ENCODE data around the gene PPP1R15B. TPM values are rescaled to one million over a fixed set of nuclear protein-coding genes. Genes with fewer than 3 reads are reported as not detected.

Gene PPP1R15B
- total and polyA plus RNA-seq, 4 donors, result 14.6 to 57.0 (median 36.8) TPM

DNA sequence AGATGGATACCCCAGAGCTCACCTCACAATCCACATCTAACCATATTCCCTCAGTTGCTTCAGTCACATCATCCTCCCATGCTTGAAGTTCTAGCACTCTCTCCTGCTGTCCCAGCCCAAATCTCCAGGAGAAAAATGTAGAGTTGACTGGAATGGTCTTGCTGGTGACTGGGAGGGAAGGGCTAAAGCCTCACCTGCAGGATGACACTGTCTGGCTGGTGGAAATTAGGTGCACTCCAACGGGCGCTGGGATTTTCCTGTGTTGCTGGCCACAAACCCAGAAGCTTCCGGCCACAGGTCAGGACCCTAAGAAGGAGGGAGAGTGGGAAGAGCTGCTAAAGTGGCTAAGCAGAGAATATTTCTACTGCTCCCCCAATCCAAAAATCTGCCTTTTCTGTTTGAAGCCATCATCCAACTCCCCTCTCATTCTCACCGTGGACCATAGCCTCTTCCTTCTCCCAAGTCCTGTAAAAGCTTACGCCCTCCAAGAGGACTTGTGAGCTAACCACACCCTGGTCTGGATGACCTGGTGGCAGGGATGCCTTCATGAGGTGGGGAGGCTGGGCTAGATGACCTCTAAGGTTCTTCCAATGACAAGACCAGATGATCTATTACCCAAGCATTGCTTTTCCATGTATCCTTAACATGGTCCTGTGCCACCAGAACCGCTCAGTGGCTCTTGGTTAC lies 37.5 kb upstream of the PPP1R15B start:
- Histone ChIP-seq H3K27ac (ENCODE audit: low read depth in 1 of 2, low read length in 1 of 2) (peak overlapping the region in 1 of 2 donors; percentile 6), H3K36me3 (ENCODE audit: control insufficient read depth in 4 of 4, insufficient read depth in 4 of 4, low read length in 4 of 4) (peaks cover 0 to 19% (median 8%) of the 10 kb centered on the region in 4 donors), H3K4me1 (ENCODE audit: control insufficient read depth in 5 of 5, insufficient read depth in 5 of 5, low read length in 5 of 5) (peaks cover 0 to 19% (median 0%) of the 10 kb centered on the region in 5 donors), H3K9me3 (ENCODE audit: control insufficient read depth in 4 of 4, insufficient read depth in 3 of 4, low read length in 3 of 4) (no peaks in the 10 kb centered on the region), H3K27me3 (ENCODE audit: control insufficient read depth in 3 of 3, insufficient read depth in 3 of 3, low read length in 2 of 3) (no peaks in the 10 kb centered on the region), H3K9ac (ENCODE audit: insufficient read depth in 1 of 2, low read length in 2 of 2) (no peak overlapping the region), H3K4me3 (no peak overlapping the region)
- ATAC-seq (ENCODE audit: insufficient read depth, low FRiP score) (no peak), DNase-seq (no peak)
- WGBS, 2 donors, result 85 to 86% methylated on average over 6 of the region's 6 CpGs
- TF ChIP-seq, protein P1, sequence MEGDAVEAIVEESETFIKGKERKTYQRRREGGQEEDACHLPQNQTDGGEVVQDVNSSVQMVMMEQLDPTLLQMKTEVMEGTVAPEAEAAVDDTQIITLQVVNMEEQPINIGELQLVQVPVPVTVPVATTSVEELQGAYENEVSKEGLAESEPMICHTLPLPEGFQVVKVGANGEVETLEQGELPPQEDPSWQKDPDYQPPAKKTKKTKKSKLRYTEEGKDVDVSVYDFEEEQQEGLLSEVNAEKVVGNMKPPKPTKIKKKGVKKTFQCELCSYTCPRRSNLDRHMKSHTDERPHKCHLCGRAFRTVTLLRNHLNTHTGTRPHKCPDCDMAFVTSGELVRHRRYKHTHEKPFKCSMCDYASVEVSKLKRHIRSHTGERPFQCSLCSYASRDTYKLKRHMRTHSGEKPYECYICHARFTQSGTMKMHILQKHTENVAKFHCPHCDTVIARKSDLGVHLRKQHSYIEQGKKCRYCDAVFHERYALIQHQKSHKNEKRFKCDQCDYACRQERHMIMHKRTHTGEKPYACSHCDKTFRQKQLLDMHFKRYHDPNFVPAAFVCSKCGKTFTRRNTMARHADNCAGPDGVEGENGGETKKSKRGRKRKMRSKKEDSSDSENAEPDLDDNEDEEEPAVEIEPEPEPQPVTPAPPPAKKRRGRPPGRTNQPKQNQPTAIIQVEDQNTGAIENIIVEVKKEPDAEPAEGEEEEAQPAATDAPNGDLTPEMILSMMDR (IDR thresholded peaks at IDR 0.05; ENCODE audit: control extremely low read depth, extremely low read depth), result no peak

DNA sequence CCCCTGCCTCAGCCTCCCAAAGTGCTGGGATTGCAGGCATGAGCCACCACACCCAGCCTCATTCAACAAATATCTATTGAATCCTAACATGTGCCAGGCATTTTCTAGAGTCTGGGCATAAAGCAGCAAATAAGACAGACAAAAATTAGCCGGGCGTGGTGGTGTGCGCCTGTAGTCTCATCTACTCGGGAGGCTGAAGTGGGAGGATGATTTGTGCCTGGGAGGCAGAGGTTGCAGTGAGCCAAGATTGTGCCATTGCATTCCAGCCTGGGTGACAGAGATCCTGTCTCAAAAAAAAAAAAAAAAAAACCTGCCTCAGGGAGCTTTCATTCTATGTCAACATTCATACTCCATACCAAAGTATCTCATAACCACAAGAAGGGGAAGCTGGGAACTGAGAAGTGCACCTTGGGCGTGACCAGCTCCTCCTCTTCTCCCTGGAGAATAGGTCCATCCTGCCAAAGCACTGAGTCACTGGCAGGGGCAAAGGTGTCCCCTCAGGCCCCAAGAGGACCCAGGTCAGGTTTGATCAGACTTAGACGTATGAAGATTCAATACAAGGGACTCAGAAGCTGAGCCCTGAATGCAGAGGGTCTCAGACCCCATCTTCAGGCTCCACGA lies 36.8 kb upstream of the PPP1R15B start:
- Histone ChIP-seq H3K27me3 (ENCODE audit: control insufficient read depth in 3 of 3, insufficient read depth in 3 of 3, low read length in 2 of 3) (no peaks in the 10 kb centered on the region), H3K27ac (ENCODE audit: low read depth in 1 of 2, low read length in 1 of 2) (no peak overlapping the region), H3K9me3 (ENCODE audit: control insufficient read depth in 4 of 4, insufficient read depth in 3 of 4, low read length in 3 of 4) (no peaks in the 10 kb centered on the region), H3K4me1 (ENCODE audit: control insufficient read depth in 5 of 5, insufficient read depth in 5 of 5, low read length in 5 of 5) (peaks cover 0 to 19% (median 2%) of the 10 kb centered on the region in 5 donors), H3K9ac (ENCODE audit: insufficient read depth in 1 of 2, low read length in 2 of 2) (no peak overlapping the region), H3K4me3 (no peak overlapping the region), H3K36me3 (ENCODE audit: control insufficient read depth in 4 of 4, insufficient read depth in 4 of 4, low read length in 4 of 4) (peaks cover 0 to 23% (median 11%) of the 10 kb centered on the region in 4 donors)
- no peak for ATAC-seq (ENCODE audit: insufficient read depth, low FRiP score)
- WGBS, 2 donors, result 83 to 85% methylated on average over 7 of the region's 7 CpGs
- TF ChIP-seq, protein P1 (IDR thresholded peaks at IDR 0.05; ENCODE audit: control extremely low read depth, extremely low read depth), result no peak
- DNase-seq, result no peak

DNA sequence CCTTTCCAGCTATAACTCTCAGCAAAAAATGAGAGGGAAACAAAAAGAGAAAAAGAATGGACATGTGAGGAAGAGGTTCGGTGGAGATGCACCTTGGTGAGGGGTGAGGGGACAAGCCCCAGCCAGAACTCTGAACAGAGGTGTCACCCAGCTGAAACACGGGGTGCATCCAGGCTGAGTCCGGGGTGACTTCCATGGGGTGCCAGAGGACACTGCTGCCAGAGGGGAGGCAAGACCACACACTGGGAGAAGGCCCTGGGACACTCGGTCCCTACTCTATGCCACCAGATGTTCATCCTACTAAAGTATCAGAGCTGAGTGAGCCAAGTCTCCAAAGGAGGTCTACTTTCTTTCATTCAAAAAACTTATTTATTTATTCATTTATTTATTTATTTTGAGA lies 36.1 kb upstream of the PPP1R15B start:
- Histone ChIP-seq H3K9me3 (ENCODE audit: control insufficient read depth in 4 of 4, insufficient read depth in 3 of 4, low read length in 3 of 4) (no peaks in the 10 kb centered on the region), H3K27ac (ENCODE audit: low read depth in 1 of 2, low read length in 1 of 2) (no peak overlapping the region), H3K36me3 (ENCODE audit: control insufficient read depth in 4 of 4, insufficient read depth in 4 of 4, low read length in 4 of 4) (peaks cover 4 to 24% (median 13%) of the 10 kb centered on the region in 4 donors), H3K9ac (ENCODE audit: insufficient read depth in 1 of 2, low read length in 2 of 2) (no peak overlapping the region), H3K4me1 (ENCODE audit: control insufficient read depth in 5 of 5, insufficient read depth in 5 of 5, low read length in 5 of 5) (peaks cover 0 to 21% (median 4%) of the 10 kb centered on the region in 5 donors), H3K4me3 (no peak overlapping the region), H3K27me3 (ENCODE audit: control insufficient read depth in 3 of 3, insufficient read depth in 3 of 3, low read length in 2 of 3) (no peaks in the 10 kb centered on the region)
- 64 to 66% methylated on average over 4 of the region's 4 CpGs for WGBS, 2 donors
- no peak for ATAC-seq (ENCODE audit: insufficient read depth, low FRiP score)
- TF ChIP-seq, protein P1 (IDR thresholded peaks at IDR 0.05; ENCODE audit: control extremely low read depth, extremely low read depth), result no peak
- DNase-seq, result no peak
